ENCODE results near the gene CIROP.

Gene CIROP

DNA sequence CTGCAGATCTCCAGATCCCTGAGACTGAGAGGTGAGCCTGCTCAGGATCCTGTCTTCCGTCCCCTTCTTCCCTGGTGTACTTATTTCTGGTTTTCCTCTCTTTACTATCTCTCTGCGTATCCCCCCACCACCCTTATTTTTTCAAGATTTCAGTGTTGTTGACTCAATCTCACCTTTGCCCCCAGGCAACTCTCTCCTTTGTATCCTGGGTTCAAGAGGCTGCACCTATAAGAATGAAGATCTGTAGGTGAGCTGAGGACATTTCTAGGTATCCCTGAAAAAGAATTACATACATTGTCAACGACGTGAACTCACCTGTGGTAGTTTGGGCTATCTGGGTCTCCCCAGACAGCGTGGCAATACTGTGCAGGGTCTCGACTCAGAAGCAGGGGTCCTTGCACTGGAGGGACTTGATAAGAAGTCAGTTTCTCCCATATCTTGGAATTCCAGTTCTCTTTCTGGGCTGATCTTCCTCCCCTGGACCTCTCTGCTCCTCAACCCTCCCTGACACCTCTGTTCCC lies 659 bp downstream of the CIROP start (continued):
- TF ChIP-seq ZNF8 (CRISPR knock-in tag; IDR thresholded peaks at IDR 0.05) (no peak), ZNF565 (CRISPR knock-in tag; conservative IDR thresholded peaks at IDR 0.05; ENCODE audit: low read depth) (no peak)

DNA sequence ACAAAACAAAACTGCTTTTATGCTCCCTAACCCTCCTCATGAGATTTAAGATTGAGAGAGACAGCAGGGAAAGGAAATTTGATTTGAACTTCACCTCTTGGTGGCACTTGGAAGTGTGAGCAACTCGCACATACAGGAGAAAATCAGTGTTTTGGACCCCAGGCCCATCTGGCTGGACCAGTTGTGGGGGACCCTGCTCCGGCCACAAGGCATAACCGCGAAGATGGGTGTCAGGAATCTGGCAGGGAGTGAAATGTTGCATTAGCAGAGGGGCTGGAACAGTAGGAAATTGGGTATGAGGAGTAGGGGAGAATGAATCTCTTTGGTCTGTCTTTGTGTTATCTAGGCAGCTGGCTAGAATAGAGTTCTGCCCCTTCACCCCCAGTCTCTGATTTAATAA lies 1.2 kb downstream of the CIROP start:
- TF ChIP-seq, protein P1, sequence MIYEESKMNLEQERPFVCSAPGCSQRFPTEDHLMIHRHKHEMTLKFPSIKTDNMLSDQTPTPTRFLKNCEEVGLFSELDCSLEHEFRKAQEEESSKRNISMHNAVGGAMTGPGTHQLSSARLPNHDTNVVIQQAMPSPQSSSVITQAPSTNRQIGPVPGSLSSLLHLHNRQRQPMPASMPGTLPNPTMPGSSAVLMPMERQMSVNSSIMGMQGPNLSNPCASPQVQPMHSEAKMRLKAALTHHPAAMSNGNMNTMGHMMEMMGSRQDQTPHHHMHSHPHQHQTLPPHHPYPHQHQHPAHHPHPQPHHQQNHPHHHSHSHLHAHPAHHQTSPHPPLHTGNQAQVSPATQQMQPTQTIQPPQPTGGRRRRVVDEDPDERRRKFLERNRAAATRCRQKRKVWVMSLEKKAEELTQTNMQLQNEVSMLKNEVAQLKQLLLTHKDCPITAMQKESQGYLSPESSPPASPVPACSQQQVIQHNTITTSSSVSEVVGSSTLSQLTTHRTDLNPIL (CRISPR knock-in tag; IDR thresholded peaks at IDR 0.05; ENCODE audit: low read depth) = no peak
- TF ChIP-seq TCF4 (CRISPR knock-in tag; IDR thresholded peaks at IDR 0.05; ENCODE audit: borderline replicate concordance) (no peak), ESRRG (CRISPR knock-in tag; IDR thresholded peaks at IDR 0.05) (no peak), ZFP3 (CRISPR knock-in tag; IDR thresholded peaks at IDR 0.05) (no peak), ZNF8 (CRISPR knock-in tag; IDR thresholded peaks at IDR 0.05) (no peak), OSR1 (CRISPR knock-in tag; IDR thresholded peaks at IDR 0.05) (no peak)
- TF ChIP-seq, protein P2, sequence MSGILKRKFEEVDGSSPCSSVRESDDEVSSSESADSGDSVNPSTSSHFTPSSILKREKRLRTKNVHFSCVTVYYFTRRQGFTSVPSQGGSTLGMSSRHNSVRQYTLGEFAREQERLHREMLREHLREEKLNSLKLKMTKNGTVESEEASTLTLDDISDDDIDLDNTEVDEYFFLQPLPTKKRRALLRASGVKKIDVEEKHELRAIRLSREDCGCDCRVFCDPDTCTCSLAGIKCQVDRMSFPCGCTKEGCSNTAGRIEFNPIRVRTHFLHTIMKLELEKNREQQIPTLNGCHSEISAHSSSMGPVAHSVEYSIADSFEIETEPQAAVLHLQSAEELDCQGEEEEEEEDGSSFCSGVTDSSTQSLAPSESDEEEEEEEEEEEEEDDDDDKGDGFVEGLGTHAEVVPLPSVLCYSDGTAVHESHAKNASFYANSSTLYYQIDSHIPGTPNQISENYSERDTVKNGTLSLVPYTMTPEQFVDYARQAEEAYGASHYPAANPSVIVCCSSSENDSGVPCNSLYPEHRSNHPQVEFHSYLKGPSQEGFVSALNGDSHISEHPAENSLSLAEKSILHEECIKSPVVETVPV (CRISPR knock-in tag; IDR thresholded peaks at IDR 0.05) = no peak
- no peak for ATAC-seq

DNA sequence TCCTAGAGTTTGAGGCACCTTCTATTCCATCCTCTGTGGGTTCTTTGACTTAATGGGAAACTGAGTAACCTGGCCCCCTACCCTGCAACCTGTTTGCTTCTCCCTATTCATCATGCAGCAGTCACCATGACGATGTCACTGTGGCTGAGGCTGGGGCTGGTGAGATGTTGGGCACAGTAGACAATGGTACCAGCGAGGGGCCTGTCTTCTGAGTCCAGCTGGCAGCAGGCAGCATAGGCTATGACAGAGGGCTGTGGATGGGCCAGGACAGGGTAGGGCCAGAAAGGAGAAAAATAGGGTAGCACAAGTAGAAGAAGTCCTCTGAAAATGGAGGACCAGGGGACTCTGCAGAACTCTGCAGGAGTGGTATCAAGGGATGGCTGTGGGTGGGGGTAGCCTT lies 2.0 kb downstream of the CIROP start:
- TF ChIP-seq CSDC2 (CRISPR knock-in tag; IDR thresholded peaks at IDR 0.05) = no peak
- no peak for TF ChIP-seq ZC3H10 (CRISPR knock-in tag; IDR thresholded peaks at IDR 0.05)
- no peak for TF ChIP-seq ISL1 (CRISPR knock-in tag; IDR thresholded peaks at IDR 0.05)
- no peak for TF ChIP-seq OSR1 (CRISPR knock-in tag; IDR thresholded peaks at IDR 0.05)
- TF ChIP-seq, protein P3, sequence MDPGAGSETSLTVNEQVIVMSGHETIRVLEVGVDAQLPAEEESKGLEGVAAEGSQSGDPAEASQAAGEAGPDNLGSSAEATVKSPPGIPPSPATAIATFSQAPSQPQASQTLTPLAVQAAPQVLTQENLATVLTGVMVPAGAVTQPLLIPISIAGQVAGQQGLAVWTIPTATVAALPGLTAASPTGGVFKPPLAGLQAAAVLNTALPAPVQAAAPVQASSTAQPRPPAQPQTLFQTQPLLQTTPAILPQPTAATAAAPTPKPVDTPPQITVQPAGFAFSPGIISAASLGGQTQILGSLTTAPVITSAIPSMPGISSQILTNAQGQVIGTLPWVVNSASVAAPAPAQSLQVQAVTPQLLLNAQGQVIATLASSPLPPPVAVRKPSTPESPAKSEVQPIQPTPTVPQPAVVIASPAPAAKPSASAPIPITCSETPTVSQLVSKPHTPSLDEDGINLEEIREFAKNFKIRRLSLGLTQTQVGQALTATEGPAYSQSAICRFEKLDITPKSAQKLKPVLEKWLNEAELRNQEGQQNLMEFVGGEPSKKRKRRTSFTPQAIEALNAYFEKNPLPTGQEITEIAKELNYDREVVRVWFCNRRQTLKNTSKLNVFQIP (CRISPR knock-in tag; IDR thresholded peaks at IDR 0.05; ENCODE audit: borderline replicate concordance, low read depth) = no peak
- no peak for TF ChIP-seq ZFP3 (CRISPR knock-in tag; IDR thresholded peaks at IDR 0.05)
- TF ChIP-seq GLIS3 (CRISPR knock-in tag; IDR thresholded peaks at IDR 0.05) = no peak
- no peak for TF ChIP-seq BACH2 (CRISPR knock-in tag; IDR thresholded peaks at IDR 0.05; ENCODE audit: borderline replicate concordance)
- TF ChIP-seq TOX (CRISPR knock-in tag; IDR thresholded peaks at IDR 0.05; ENCODE audit: borderline replicate concordance) = no peak
- no peak for TF ChIP-seq ARNTL (CRISPR knock-in tag; IDR thresholded peaks at IDR 0.05; ENCODE audit: borderline replicate concordance, low read depth)
- TF ChIP-seq, protein P4, sequence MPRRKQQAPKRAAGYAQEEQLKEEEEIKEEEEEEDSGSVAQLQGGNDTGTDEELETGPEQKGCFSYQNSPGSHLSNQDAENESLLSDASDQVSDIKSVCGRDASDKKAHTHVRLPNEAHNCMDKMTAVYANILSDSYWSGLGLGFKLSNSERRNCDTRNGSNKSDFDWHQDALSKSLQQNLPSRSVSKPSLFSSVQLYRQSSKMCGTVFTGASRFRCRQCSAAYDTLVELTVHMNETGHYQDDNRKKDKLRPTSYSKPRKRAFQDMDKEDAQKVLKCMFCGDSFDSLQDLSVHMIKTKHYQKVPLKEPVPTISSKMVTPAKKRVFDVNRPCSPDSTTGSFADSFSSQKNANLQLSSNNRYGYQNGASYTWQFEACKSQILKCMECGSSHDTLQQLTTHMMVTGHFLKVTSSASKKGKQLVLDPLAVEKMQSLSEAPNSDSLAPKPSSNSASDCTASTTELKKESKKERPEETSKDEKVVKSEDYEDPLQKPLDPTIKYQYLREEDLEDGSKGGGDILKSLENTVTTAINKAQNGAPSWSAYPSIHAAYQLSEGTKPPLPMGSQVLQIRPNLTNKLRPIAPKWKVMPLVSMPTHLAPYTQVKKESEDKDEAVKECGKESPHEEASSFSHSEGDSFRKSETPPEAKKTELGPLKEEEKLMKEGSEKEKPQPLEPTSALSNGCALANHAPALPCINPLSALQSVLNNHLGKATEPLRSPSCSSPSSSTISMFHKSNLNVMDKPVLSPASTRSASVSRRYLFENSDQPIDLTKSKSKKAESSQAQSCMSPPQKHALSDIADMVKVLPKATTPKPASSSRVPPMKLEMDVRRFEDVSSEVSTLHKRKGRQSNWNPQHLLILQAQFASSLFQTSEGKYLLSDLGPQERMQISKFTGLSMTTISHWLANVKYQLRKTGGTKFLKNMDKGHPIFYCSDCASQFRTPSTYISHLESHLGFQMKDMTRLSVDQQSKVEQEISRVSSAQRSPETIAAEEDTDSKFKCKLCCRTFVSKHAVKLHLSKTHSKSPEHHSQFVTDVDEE (CRISPR knock-in tag; IDR thresholded peaks at IDR 0.05) = no peak
- TF ChIP-seq, protein P2 (CRISPR knock-in tag; IDR thresholded peaks at IDR 0.05) = no peak
- no peak for TF ChIP-seq TCF4 (CRISPR knock-in tag; IDR thresholded peaks at IDR 0.05; ENCODE audit: borderline replicate concordance)
- no peak for ATAC-seq

DNA sequence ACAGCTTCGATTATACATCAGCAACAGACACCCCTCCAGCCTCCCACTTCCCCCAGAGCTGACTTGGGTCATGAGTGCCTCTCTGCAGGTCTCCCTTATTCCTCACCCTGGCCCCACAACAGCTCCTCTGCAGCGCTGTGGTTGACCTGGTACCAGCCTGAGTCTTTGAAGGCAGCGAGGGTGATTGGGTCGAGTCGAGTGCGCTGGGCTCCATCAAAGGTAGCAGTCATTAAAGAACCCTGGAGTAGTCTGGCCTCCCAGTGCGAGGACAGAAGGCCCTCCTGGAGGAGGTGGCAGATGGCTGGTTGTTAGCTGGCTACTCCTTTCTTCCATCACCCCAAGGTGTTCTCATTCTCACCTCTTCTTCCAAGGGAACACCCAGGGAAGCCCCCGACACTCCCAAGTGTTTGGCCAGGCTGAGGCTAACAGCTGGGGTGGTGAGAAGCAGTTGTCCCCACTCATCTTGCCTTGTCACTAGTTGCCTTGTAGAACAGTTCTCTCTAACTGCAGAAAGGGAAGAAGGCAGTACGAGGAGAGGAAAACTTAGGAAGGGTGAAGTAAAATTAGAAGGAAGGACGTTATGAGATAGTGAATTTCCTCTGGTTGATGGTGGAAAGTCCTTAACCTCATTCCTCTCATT lies 2.7 kb downstream of the CIROP start:
- TF ChIP-seq, protein P5, sequence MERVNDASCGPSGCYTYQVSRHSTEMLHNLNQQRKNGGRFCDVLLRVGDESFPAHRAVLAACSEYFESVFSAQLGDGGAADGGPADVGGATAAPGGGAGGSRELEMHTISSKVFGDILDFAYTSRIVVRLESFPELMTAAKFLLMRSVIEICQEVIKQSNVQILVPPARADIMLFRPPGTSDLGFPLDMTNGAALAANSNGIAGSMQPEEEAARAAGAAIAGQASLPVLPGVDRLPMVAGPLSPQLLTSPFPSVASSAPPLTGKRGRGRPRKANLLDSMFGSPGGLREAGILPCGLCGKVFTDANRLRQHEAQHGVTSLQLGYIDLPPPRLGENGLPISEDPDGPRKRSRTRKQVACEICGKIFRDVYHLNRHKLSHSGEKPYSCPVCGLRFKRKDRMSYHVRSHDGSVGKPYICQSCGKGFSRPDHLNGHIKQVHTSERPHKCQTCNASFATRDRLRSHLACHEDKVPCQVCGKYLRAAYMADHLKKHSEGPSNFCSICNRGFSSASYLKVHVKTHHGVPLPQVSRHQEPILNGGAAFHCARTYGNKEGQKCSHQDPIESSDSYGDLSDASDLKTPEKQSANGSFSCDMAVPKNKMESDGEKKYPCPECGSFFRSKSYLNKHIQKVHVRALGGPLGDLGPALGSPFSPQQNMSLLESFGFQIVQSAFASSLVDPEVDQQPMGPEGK (CRISPR knock-in tag; IDR thresholded peaks at IDR 0.05; ENCODE audit: borderline replicate concordance) = no peak
- no peak for ATAC-seq
